Activated T-cell treated with anti-CD3 and anti-CD28 coated beads for 4 hours (primary cell): Measurements from ENCODE around the gene CRTAC1.
"Not testable (repeated sequence)": the region's sequence is repeated elsewhere in the genome, so short reads cannot be mapped to it uniquely, and the experiment has no call there.

Experiments used
- DNase-seq: peaks from one replicate; pipeline ENCODE4 v3.0.0-alpha.2; 2020

The CRTAC1 gene

DNA sequence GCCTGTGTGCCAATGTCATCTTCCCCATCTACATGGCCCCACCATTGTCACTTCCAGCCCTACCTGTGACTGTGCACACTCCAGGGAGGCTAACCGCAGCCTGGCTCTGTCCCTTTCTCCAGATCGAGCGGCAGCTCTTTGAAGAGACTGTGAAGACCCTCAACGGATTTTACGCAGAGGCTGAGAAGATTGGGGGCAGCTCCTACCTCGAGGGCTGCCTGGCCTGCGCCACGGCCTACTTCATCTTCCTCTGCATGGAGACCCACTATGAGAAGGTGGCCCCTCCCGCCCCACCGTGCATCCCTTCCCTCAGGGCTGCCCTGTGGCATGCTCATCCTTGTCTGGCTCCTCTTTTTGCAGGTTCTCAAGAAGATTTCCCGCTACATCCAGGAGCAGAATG is 166.6 kb downstream of the CRTAC1 start:
- no peak for DNase-seq

GRCh38 chr10:97861924-97862323 is 168.5 kb downstream of the CRTAC1 start:
- DNase-seq = no peak

GRCh38 chr10:97861097-97861750 is 169.2 kb downstream of the CRTAC1 start:
- no peak for DNase-seq

GRCh38 chr10:97858001-97858439 is 172.4 kb downstream of the CRTAC1 start:
- DNase-seq = no peak

- DNase-seq = no peak
Observed at GRCh38 chr10:97854743-97855142, 175.7 kb downstream of the CRTAC1 start.

DNA sequence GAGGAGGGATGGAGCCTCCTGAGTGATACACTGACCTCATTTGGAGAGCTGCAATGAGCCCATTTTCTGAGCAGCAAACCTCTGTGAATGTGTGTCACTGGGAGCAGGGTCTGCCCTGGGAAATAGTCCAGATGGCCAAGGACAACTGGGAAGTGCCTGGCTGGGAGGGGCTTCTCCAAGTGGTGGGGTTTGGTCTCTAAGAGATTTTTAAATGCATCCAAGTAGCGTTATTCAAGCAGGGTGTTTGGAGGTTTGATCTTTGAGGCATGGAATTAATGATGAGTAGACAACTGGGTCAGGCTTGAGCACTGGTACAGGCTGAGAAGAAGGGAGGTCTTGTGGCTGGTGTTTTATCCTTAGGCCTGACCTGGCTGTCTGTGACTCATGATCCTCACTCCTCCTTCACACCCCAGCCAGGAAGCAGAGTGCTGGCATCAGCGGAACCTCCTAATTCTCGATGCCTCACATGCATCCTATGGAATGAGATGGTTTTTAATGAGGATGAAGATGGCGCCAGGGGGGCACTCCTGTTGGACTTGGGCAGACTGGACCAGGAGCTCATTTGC is 177.5 kb downstream of the CRTAC1 start:
- no peak for DNase-seq

DNA sequence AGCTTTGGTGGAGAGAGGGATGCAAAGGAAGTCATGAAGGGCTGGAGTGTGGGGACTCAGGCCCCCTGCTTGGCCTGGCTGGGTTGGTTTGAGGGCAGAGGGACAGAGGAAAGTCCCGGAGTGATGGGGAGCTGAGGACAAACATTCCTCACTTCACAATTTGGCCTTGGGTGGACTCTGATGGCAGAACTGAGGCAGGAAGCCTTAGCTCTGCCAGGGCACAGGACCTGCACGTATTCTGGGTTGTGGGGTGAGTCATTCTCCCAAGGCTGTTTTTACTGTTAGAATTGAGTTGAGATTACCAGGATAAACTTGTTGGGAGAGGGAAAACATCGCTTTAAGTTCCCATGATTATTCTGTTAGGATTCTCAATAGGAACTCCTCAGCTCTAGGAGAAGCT is 178.1 kb downstream of the CRTAC1 start:
- no peak for DNase-seq

DNA sequence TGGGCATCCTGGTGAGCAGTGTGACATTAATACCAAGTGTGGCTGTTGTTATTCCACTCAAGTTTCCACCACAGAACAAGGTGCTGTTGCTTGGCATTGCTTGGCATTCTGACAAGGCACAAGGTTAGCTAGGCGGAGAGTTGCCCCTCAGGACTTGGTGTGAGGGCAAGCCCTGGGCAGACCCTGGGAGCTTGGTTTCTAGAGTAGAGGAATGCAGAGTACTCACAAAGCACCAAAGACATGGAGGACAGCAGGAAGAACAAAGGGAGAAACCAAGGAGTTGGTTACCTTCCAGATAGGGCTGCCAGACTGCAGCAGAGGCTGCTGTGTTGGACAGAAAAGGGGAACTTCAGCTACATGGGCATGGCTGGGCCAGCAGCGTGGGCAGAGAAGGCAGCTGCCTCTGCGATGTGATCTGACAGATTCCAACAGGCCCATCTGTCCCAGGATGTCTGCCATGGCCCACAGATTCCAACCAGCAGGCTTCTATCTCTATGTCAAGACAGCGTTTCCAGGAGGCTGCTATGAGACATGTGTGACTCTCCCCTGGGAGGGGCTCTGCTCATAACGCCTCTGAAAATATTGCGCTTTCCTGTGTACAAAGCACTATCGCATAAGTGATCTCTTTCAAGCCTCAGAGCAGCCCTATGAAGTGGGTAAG is 178.9 kb downstream of the CRTAC1 start:
- no peak for DNase-seq

DNA sequence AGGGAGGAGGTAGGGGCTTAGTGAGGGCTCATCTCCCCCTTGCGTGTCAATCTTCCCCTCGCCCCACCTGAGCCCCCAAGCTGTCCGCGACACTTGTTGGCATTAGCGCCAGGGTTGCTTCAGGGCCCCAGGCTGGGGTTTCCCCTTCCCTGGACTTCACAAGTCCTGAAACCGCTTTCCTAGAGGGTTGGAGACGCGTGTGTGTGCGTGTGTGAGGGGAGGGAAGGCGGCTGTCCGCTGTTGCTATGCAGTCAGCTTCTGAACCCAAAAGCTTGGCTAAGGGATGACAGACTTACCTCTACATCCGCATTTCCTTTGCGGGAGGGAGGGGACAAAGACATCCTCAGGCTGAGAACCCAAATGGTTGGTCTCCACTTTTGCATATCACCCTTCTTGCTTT is 180.0 kb downstream of the CRTAC1 start:
- no peak for DNase-seq

DNA sequence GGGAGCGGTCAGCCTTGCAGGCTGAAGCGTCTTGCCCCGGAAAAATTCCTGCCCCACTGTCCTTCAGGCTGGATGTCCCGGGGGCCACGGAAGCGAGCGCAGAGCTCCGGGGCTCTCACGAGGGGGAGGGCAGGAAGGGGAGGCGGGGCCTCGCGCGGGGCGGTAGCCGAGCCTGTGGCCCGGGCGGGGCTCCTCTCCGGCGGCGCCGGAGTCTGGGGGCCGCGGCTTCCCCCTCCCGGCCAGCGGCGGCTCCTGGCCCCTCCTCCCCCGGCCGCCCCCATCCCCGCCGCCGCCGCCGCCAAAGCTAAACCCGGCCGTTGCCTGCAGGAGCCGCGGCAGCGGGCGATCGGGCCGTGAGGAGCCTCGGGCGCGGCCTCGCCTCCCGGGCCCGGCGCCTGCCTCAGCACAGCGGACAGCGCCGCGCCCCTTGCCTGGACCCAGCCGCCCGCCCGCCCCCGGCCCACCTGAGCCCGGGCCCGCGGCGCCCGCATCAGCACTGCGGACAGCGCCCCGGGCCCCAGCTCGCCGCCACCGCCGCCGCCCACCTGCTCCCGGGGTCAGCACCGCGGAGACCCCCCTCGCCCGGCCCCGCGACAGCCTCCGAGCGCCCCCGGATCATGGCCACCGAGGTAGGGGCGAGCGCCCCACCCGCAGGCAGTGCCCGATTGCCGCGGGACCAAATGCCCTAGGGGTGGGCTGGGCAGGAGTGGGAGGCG is 180.6 kb downstream of the CRTAC1 start, which contains the start of gene GOLGA7B:
Gene GOLGA7B (plus strand): TSS at position 157 of the 716 bp plus-strand sequence. CDS start 461 bp downstream, at position 618.
- DNase-seq = peak; percentile 44

DNA sequence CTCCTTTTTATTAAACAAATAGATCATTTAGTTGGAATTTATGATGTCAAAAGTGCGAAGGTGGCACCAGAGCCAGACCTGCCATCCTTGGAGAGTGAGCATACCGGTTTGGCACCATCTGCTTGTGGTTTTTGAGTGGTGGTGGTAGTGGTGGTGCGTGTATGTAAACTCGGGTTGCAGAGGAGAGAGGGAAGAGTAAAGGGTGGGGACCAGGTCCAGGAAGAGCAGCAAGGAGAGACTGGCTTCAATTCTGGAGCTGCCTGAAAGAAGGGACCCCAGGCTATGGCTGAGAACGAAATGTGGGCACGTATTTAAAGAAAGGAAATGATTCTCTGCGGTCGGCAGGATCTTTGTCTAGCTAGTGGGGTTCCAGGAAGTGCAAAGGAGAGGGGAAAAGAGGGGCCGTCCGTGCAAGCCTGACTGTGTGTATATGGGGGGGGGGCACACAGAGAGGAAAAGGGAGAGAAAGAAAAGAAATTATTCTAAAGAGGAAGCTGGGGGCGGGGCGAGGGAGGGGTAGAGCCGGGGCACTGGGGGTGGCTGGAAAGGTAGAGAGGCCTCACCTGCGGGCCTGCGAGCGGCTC is 181.2 kb downstream of the CRTAC1 start:
- DNase-seq = no peak

GRCh38 chr10:97844678-97845077 is 185.7 kb downstream of the CRTAC1 start:
- no peak for DNase-seq

- DNase-seq = not testable (repeated sequence)
Observed at GRCh38 chr10:97843972-97844371, 186.4 kb downstream of the CRTAC1 start.

GRCh38 chr10:97843281-97843671 is 187.1 kb downstream of the CRTAC1 start:
- DNase-seq = no peak

DNA sequence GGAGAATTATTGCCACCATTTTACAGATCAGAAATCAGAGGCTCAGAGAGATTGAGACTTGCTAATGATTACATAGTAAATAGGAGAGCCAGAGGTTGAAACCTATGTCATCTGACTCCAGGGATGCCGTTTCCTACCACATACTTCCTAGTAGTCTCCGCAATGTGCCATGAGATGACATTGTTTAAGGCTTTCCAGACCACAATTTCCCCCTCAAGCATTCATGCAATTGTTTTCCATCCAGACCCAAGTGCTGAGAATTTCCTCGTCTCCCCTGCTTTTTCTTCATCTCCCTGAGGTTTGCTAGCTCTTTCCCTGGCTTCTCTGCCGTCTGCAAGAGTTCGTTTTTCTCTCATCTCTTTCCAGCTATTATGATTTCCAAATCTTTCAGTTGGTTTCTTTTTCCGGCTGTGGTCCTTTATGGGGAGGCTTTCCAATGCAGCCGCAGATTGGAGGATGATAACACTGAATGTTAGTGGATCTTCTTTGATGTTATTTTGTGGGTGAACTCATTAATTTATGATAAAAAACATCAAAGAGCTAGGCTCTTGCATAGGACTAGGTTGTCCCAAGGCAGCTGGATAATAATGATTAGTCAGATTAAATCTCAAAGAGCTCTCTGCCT is 187.7 kb downstream of the CRTAC1 start:
- no peak for DNase-seq

DNA sequence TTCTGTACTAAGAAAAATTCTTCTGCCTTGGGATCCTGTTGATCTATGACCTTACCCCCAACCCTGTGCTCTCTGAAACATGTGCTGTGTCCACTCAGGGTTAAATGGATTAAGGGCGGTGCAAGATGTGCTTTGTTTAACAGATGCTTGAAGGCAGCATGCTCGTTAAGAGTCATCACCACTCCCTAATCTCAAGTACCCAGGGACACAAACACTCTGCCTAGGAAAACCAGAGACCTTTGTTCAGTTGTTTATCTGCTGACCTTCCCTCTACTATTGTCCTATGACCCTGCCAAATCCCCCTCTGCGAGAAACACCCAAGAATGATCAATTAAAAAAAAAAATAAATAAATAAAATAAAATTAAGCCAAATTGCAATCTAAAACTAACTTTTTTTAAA is 188.3 kb downstream of the CRTAC1 start:
- DNase-seq = not testable (repeated sequence)

- not testable (repeated sequence) for DNase-seq
Observed at GRCh38 chr10:97841166-97841565, 189.3 kb downstream of the CRTAC1 start.

GRCh38 chr10:97838091-97838490 is 192.3 kb downstream of the CRTAC1 start:
- no peak for DNase-seq

DNA sequence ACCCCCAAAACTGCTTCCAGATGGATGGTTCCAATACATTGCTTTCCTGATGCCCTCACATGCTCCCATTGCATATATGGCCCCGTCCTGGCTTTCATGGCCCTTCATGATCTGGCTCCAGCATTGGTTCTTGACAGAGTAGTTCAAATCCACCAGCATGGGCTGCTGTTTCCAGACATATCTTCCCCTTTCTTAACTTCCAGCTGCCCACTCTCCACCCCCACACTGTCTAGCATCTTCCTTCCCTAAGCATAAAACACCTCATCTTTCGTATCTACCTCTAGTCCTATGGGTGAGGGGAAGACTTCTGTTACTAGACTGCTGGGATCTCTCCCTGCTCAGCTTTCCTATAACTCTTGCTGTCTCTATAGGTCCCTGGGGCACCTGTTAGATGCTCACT is 194.0 kb downstream of the CRTAC1 start:
- no peak for DNase-seq

DNA sequence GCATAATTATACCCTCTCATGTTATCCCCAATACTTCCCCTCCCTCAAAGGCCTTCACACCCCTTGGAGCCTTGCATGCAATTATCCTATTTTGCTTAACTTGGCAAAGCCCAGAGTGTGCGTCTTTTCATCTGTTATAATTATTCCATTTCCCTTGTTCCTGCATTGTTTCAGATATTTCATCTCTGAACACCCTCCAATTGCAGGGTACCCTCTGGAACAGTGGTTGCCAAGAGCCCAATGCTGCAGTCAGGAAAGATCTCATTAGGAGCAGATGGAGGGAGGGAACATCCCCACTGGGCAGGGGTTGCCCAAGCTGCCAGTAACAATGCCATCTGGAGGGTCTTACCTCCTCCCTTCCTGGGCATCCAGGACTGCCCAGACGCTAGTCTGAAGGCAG is 199.2 kb downstream of the CRTAC1 start:
- no peak for DNase-seq

- no peak for DNase-seq
Observed at GRCh38 chr10:97830064-97830463, 200.4 kb downstream of the CRTAC1 start.

GRCh38 chr10:97828721-97829120 is 201.7 kb downstream of the CRTAC1 start:
- no peak for DNase-seq
